Stimulated activated CD4-positive, alpha-beta T cell treated with anti-CD3 and anti-CD28 coated beads, TNF-alpha, amount 100 ng/mL, for 24 hours (primary cell): ENCODE data around the gene ZNF2.

Experiments
- DNase-seq, 3 experiments: peaks; one replicate each; pipeline ENCODE4 v3.0.0-alpha.2; 2020; ENCODE audit warnings: low read depth in 3 of 3

Gene ZNF2

GRCh38 chr2:95165371-95166064, at the start of gene ZNF2:
Gene ZNF2 (plus strand): TSS chr2:95165809. CDS start chr2:95176227, 10,418 bp downstream.
- peak; percentile 96 to 97 (median 96) for DNase-seq

- no peak for DNase-seq
Observed at GRCh38 chr2:95121093-95121406, 44.6 kb upstream of the ZNF2 start.

GRCh38 chr2:95121407-95122196, 44.0 kb upstream of the ZNF2 start, which contains the start of gene MRPS5:
Gene MRPS5 (minus strand): TSS chr2:95121808. CDS start chr2:95121791, 17 bp downstream.
- DNase-seq, result peak; percentile 78 to 89 (median 81)

GRCh38 chr2:95122197-95122551, 43.4 kb upstream of the ZNF2 start:
- no peak for DNase-seq

GRCh38 chr2:95138702-95139101, 26.9 kb upstream of the ZNF2 start:
- no peak for DNase-seq

- no peak for DNase-seq
Observed at GRCh38 chr2:95143838-95144237, 21.8 kb upstream of the ZNF2 start.

GRCh38 chr2:95149397-95149984, 16.1 kb upstream of the ZNF2 start:
- no peak for DNase-seq

- no peak for DNase-seq
Observed at GRCh38 chr2:95158441-95158840, 7.2 kb upstream of the ZNF2 start.

- DNase-seq, result peak in 1 of 3 experiments; percentile 14
Observed at GRCh38 chr2:95158891-95159619, 6.6 kb upstream of the ZNF2 start.

- DNase-seq, result peak; percentile 41 to 68 (median 59)
Observed at GRCh38 chr2:95159690-95160449, 5.7 kb upstream of the ZNF2 start, which contains the start of gene ZNF514. Gene ZNF514 (minus strand): TSS chr2:95159848. CDS start chr2:95153253, 6,595 bp downstream.

GRCh38 chr2:95165030-95165370, 609 bp upstream of the ZNF2 start:
- DNase-seq, result no peak

- DNase-seq, result no peak
Observed at GRCh38 chr2:95166065-95166763, 605 bp downstream of the ZNF2 start.

GRCh38 chr2:95171902-95172301, 6.3 kb downstream of the ZNF2 start:
- DNase-seq, result no peak

- no peak for DNase-seq
Observed at GRCh38 chr2:95174031-95174542, 8.5 kb downstream of the ZNF2 start.

- DNase-seq, result no peak
Observed at GRCh38 chr2:95179451-95179850, 13.8 kb downstream of the ZNF2 start.

GRCh38 chr2:95181774-95182173, 16.2 kb downstream of the ZNF2 start:
- no peak for DNase-seq

GRCh38 chr2:95185197-95185596, 19.6 kb downstream of the ZNF2 start:
- DNase-seq, result no peak

- DNase-seq, result no peak
Observed at GRCh38 chr2:95185973-95186372, 20.4 kb downstream of the ZNF2 start.

GRCh38 chr2:95192956-95193355, 27.3 kb downstream of the ZNF2 start:
- peak in 2 of 3 experiments; percentile 14 to 51 for DNase-seq

GRCh38 chr2:95203911-95204310, 38.3 kb downstream of the ZNF2 start:
- no peak for DNase-seq

- DNase-seq, result no peak
Observed at GRCh38 chr2:95204396-95204795, 38.8 kb downstream of the ZNF2 start.
